Liver (tissue), 9 donors: Measurements from ENCODE around the gene CCDC102A. TPM values are rescaled to one million over a fixed set of nuclear protein-coding genes. Genes with fewer than 3 reads are reported as not detected.

Source experiments
- DNase-seq: peaks from one replicate; pipeline ENCODE4 v3.0.0-alpha.2; 2017; ENCODE audit warnings: low spot score
- H3K27ac ChIP-seq, 2 donors: one replicate each; pipeline ENCODE4 v1.7.0; 2013; ENCODE audit warnings: inconsistent platforms in 2 of 2, low read length in 2 of 2, control low read depth in 1 of 2, low read depth in 1 of 2, mild to moderate bottlenecking in 1 of 2
- H3K27me3 ChIP-seq, 4 donors: one replicate each; pipeline versions ENCODE4 v1.6.1 to v1.7.0; 2013; ENCODE audit warnings: low read length in 3 of 4, inconsistent platforms in 1 of 4, mild to moderate bottlenecking in 1 of 4, moderate library complexity in 1 of 4; ENCODE audit not compliant: control insufficient read depth in 4 of 4, insufficient read depth in 4 of 4
- H3K36me3 ChIP-seq, 4 donors: one replicate each; pipeline versions ENCODE4 v1.6.1 to v1.7.0; 2013; ENCODE audit warnings: low read length in 3 of 4, mild to moderate bottlenecking in 3 of 4, low read depth in 1 of 4, moderate library complexity in 1 of 4; ENCODE audit not compliant: control insufficient read depth in 4 of 4, insufficient read depth in 3 of 4
- H3K4me1 ChIP-seq, 4 donors: one replicate each; pipeline versions ENCODE4 v1.6.1 to v1.7.0; 2013; ENCODE audit warnings: low read length in 3 of 4, mild to moderate bottlenecking in 3 of 4, moderate library complexity in 1 of 4; ENCODE audit not compliant: control insufficient read depth in 4 of 4, insufficient read depth in 4 of 4
- H3K4me3 ChIP-seq, 3 donors: one replicate each; pipeline versions ENCODE4 v1.6.1 to v1.7.0; 2013; ENCODE audit warnings: low read length in 3 of 3, control low read depth in 1 of 3, low read depth in 1 of 3, mild to moderate bottlenecking in 1 of 3
- H3K9ac ChIP-seq, 2 donors: one replicate each; pipeline ENCODE4 v1.7.0; 2013; ENCODE audit warnings: low read length in 2 of 2, mild to moderate bottlenecking in 2 of 2, moderate library complexity in 2 of 2, control low read depth in 1 of 2, low read depth in 1 of 2
- H3K9me3 ChIP-seq, 4 donors: one replicate each; pipeline versions ENCODE4 v1.6.1 to v1.7.0; 2013; ENCODE audit warnings: low read length in 3 of 4; ENCODE audit not compliant: control insufficient read depth in 4 of 4
- FOXA1 ChIP-seq: IDR thresholded peaks from 2 replicates; pipeline ENCODE4 v1.6.1; 2016; ENCODE audit warnings: antibody characterized with exemption
- FOXA2 ChIP-seq: IDR thresholded peaks from 2 replicates; pipeline ENCODE4 v1.6.1; 2016; ENCODE audit warnings: antibody characterized with exemption
- HNF4G ChIP-seq: IDR thresholded peaks from 2 replicates; pipeline ENCODE4 v1.6.1; 2016; ENCODE audit warnings: antibody characterized with exemption
- JUND ChIP-seq, 2 donors: IDR thresholded peaks; 2 replicates each; pipeline ENCODE4 v1.6.1; 2016; ENCODE audit warnings: antibody characterized with exemption in 2 of 2
- NR2F2 ChIP-seq: IDR thresholded peaks from 2 replicates; pipeline ENCODE4 v1.6.1; 2016; ENCODE audit warnings: antibody characterized with exemption
- RXRA ChIP-seq, 2 donors: IDR thresholded peaks; 2 replicates each; pipeline ENCODE4 v1.6.1; 2017 to 2018; ENCODE audit warnings: antibody characterized with exemption in 2 of 2, mild to moderate bottlenecking in 1 of 2
- SP1 ChIP-seq: IDR thresholded peaks from 2 replicates; pipeline ENCODE4 v1.6.1; 2018; ENCODE audit warnings: antibody characterized with exemption, mild to moderate bottlenecking
- WGBS: extraction: QIAGEN DNeasy Blood & Tissue Kit; methylation state at CpG from one replicate; pipeline ENCODE4 v1.1.7; 2013; 5-methylcytosine and 5-hydroxymethylcytosine counted together
- polyA plus RNA-seq, 2 donors: library from polyadenylated mRNA; stranded (reverse) in 1 of 2; unstranded in 1 of 2; fragments of 200-250 nt in 1 of 2; fragments of >200 nt in 1 of 2; fragmentation: Nextera tagmentation in 1 of 2; extraction: Ambion mirVana in 1 of 2; gene quantifications; one replicate each; pipeline versions ENCODE4 v1.2.1 to v1.2.3, GENCODE V29; 2013 to 2015
- total RNA-seq, 2 donors: library from RNA; depleted of rRNA; stranded (reverse); fragments of >200 nt; gene quantifications; one replicate each; pipeline ENCODE4 v1.2.3, GENCODE V29; 2014
- TF ChIP-seq, protein P1 (sequence below): IDR thresholded peaks from 2 replicates; pipeline ENCODE4 v1.6.1; 2016; ENCODE audit warnings: antibody characterized with exemption, mild to moderate bottlenecking
- TF ChIP-seq, protein P2 (sequence below): IDR thresholded peaks from 2 replicates; pipeline ENCODE4 v1.6.1; 2016; ENCODE audit warnings: antibody characterized with exemption
- TF ChIP-seq, protein P3 (sequence below): IDR thresholded peaks from 2 replicates; pipeline ENCODE4 v1.6.1; 2016; ENCODE audit warnings: antibody characterized with exemption
- TF ChIP-seq, protein P4 (sequence below): fragments of 150-350 bp; IDR thresholded peaks from 2 replicates; pipeline ENCODE4 v1.5.1; 2017; ENCODE audit warnings: improper control_type of control experiment, low read depth, low read length; ENCODE audit not compliant: missing input control
- donor health status: healthy.
- donor health status: healthy.
- donor health status: healthy.
- donor health status: healthy.
- donor health status: healthy.

The CCDC102A gene
- total and polyA plus RNA-seq, 4 donors = 0.36 to 2.6 (median 1.7) TPM

DNA sequence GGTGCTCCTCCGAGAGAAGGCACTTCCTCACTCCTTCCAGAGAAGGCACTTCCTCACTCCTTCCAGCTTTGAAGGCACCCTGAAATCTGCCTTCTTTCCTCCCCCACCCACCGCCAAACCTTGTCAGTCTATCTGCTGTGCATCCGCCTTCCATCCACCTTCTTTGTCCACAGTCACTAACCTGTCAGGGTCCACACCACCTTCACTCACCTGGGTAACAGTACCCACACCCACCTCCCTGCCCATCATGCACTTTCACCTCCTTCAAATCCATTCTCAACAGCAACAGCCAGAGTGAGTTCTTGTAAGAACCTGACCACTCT, 5.2 kb downstream of the CCDC102A start:
- Histone ChIP-seq H3K4me3 (no peak overlapping the region), H3K36me3 (no peaks in the 10 kb centered on the region), H3K9me3 (no peaks in the 10 kb centered on the region), H3K4me1 (peaks cover 0 to 11% (median 5%) of the 10 kb centered on the region in 4 donors), H3K9ac (no peak overlapping the region), H3K27ac (no peak overlapping the region), H3K27me3 (no peaks in the 10 kb centered on the region)
- TF ChIP-seq, protein P1, sequence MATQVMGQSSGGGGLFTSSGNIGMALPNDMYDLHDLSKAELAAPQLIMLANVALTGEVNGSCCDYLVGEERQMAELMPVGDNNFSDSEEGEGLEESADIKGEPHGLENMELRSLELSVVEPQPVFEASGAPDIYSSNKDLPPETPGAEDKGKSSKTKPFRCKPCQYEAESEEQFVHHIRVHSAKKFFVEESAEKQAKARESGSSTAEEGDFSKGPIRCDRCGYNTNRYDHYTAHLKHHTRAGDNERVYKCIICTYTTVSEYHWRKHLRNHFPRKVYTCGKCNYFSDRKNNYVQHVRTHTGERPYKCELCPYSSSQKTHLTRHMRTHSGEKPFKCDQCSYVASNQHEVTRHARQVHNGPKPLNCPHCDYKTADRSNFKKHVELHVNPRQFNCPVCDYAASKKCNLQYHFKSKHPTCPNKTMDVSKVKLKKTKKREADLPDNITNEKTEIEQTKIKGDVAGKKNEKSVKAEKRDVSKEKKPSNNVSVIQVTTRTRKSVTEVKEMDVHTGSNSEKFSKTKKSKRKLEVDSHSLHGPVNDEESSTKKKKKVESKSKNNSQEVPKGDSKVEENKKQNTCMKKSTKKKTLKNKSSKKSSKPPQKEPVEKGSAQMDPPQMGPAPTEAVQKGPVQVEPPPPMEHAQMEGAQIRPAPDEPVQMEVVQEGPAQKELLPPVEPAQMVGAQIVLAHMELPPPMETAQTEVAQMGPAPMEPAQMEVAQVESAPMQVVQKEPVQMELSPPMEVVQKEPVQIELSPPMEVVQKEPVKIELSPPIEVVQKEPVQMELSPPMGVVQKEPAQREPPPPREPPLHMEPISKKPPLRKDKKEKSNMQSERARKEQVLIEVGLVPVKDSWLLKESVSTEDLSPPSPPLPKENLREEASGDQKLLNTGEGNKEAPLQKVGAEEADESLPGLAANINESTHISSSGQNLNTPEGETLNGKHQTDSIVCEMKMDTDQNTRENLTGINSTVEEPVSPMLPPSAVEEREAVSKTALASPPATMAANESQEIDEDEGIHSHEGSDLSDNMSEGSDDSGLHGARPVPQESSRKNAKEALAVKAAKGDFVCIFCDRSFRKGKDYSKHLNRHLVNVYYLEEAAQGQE = no peak
- no peak for TF ChIP-seq NR2F2
- WGBS = 85% methylated on average over 3 of the region's 3 CpGs
- no peak for DNase-seq

DNA sequence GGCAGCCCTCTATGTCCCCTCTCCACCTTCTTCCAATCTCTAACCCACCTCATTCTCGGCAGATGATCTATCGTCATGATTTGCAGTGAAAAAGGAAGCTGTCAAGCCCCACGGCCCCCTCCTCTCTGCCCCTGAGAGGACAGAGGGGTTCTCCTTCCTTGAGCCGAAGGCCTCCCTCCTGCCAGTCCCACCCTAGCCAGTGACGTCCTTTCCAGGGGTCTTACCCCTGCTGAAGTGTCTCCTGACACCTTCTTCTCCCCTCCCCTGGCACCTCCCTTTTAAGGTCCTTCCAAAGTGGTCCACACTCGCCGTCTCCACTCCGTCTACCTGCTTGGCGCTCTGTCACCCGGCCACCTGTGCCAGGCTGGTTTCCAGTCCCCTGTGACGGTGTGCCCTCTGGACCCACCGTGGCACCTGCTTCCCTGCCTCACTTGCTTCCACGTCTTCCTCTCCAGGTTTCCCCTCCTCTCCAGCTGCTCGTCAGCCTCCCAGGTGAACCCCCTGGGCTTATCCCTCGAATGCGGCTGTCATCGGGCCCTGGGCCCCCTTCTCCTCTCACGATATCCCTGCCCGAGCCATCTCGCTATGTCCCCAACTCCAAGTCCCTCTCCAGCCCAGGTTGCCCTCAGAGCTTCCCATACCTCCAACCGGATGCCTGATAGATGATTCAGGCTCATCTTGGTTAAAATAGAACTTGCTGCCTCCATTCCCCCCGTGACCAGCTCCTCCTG, 5.7 kb downstream of the CCDC102A start:
- no peak overlapping the region for H3K27ac ChIP-seq
- 77% methylated on average over 22 of the region's 22 CpGs for WGBS
- H3K9me3 ChIP-seq = no peaks in the 10 kb centered on the region
- H3K27me3 ChIP-seq = no peaks in the 10 kb centered on the region
- peaks cover 0 to 11% (median 5%) of the 10 kb centered on the region in 4 donors for H3K4me1 ChIP-seq
- no peaks in the 10 kb centered on the region for H3K36me3 ChIP-seq
- H3K9ac ChIP-seq = no peak overlapping the region
- no peak overlapping the region for H3K4me3 ChIP-seq
- TF ChIP-seq, protein P2, sequence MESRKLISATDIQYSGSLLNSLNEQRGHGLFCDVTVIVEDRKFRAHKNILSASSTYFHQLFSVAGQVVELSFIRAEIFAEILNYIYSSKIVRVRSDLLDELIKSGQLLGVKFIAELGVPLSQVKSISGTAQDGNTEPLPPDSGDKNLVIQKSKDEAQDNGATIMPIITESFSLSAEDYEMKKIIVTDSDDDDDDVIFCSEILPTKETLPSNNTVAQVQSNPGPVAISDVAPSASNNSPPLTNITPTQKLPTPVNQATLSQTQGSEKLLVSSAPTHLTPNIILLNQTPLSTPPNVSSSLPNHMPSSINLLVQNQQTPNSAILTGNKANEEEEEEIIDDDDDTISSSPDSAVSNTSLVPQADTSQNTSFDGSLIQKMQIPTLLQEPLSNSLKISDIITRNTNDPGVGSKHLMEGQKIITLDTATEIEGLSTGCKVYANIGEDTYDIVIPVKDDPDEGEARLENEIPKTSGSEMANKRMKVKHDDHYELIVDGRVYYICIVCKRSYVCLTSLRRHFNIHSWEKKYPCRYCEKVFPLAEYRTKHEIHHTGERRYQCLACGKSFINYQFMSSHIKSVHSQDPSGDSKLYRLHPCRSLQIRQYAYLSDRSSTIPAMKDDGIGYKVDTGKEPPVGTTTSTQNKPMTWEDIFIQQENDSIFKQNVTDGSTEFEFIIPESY = no peak
- no peak for TF ChIP-seq HNF4G
- TF ChIP-seq, protein P3, sequence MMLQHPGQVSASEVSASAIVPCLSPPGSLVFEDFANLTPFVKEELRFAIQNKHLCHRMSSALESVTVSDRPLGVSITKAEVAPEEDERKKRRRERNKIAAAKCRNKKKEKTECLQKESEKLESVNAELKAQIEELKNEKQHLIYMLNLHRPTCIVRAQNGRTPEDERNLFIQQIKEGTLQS = no peak
- no peak for TF ChIP-seq JUND (IDR thresholded peaks at IDR 0.05)
- no peak for TF ChIP-seq NR2F2
- TF ChIP-seq, protein P4, sequence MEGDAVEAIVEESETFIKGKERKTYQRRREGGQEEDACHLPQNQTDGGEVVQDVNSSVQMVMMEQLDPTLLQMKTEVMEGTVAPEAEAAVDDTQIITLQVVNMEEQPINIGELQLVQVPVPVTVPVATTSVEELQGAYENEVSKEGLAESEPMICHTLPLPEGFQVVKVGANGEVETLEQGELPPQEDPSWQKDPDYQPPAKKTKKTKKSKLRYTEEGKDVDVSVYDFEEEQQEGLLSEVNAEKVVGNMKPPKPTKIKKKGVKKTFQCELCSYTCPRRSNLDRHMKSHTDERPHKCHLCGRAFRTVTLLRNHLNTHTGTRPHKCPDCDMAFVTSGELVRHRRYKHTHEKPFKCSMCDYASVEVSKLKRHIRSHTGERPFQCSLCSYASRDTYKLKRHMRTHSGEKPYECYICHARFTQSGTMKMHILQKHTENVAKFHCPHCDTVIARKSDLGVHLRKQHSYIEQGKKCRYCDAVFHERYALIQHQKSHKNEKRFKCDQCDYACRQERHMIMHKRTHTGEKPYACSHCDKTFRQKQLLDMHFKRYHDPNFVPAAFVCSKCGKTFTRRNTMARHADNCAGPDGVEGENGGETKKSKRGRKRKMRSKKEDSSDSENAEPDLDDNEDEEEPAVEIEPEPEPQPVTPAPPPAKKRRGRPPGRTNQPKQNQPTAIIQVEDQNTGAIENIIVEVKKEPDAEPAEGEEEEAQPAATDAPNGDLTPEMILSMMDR = no peak
- no peak for TF ChIP-seq SP1
- TF ChIP-seq FOXA2 = no peak
- no peak for TF ChIP-seq RXRA (IDR thresholded peaks at IDR 0.05)
- no peak for TF ChIP-seq FOXA1
- DNase-seq = no peak
